Adrenal gland (tissue), 12 donors: ENCODE results near the gene ECT2L. TPM values are rescaled to one million over a fixed set of nuclear protein-coding genes. Genes with fewer than 3 reads are reported as not detected.
A peak's percentile ranks its signal among the peaks of the same experiment; 100 is the strongest.

ENCODE experiments used
- DNase-seq, 7 donors: peaks; one replicate each; pipeline ENCODE4 v3.0.0-alpha.2; 2019 to 2020
- H3K27ac ChIP-seq, 5 donors: fragments of 200-600 bp; sonication (generic) in 4 of 5; 1 replicate in 3 of 5; 2 replicates in 2 of 5; pipeline versions ENCODE4 v1.5.1 to v1.8.0; 2016 to 2020; ENCODE audit warnings: mild to moderate bottlenecking in 1 of 5
- H3K27me3 ChIP-seq: fragments of 200-600 bp; 2 replicates; pipeline ENCODE4 v1.8.0; 2021
- H3K36me3 ChIP-seq, 2 donors: fragments of 200-600 bp; replicated peaks in 1 of 2; 1 replicate in 1 of 2; 2 replicates in 1 of 2; pipeline versions ENCODE4 v1.5.1 to v1.8.0; 2018 to 2022
- H3K4me1 ChIP-seq, 2 donors: fragments of 200-600 bp; replicated peaks in 1 of 2; 1 replicate in 1 of 2; 2 replicates in 1 of 2; pipeline versions ENCODE4 v1.5.1 to v1.8.0; 2018 to 2021
- H3K4me3 ChIP-seq, 4 donors: fragments of 200-600 bp; sonication (generic) in 3 of 4; one replicate each; pipeline ENCODE4 v1.5.1; 2016 to 2018
- H3K9me3 ChIP-seq, 3 donors: fragments of 200-600 bp; sonication (generic) in 1 of 3; replicated peaks in 1 of 3; 1 replicate in 2 of 3; 2 replicates in 1 of 3; pipeline versions ENCODE4 v1.5.1 to v1.8.0; 2016 to 2021
- CTCF ChIP-seq, 6 experiments: fragments of 450-650 bp in 4 of 6; fragments of 200-600 bp in 2 of 6; sonication (generic) in 1 of 6; IDR thresholded peaks; 1 replicate in 5 of 6; 2 replicates in 1 of 6; pipeline versions ENCODE4 v1.5.1 to v1.8.0; 2016 to 2021; ENCODE audit warnings: antibody characterized with exemption in 6 of 6, mild to moderate bottlenecking in 2 of 6, moderate library complexity in 1 of 6
- POLR2A ChIP-seq, 2 donors: fragments of 450-650 bp; IDR thresholded peaks; one replicate each; pipeline ENCODE4 v1.6.1; 2017; ENCODE audit warnings: antibody characterized with exemption in 2 of 2, mild to moderate bottlenecking in 2 of 2, moderate library complexity in 1 of 2
- WGBS, 4 donors: extraction: QIAGEN DNeasy Blood & Tissue Kit in 2 of 4; methylation state at CpG; one replicate each; pipeline versions ENCODE4 v1.1.5 to v1.1.7; 2013 to 2017; 5-methylcytosine and 5-hydroxymethylcytosine counted together
- intact Hi-C, 2 donors: fragments of 100-400 bp; cut with DNase I; formaldehyde crosslinking; loops; one replicate each; pipeline versions ENCODE4 v1.14.1 to v1.15.0; 2022 to 2023
- polyA plus RNA-seq, 3 donors: library from polyadenylated mRNA; stranded (reverse); fragments of 200-250 nt in 2 of 3; fragments of 350-450 nt in 1 of 3; fragmentation: Illumina TruSeq in 1 of 3; extraction: RNeasy Lipid Tissue Mini Kit (QIAGEN cat#74804) in 1 of 3; gene quantifications; one replicate each; pipeline ENCODE4 v1.2.3, GENCODE V29; 2013 to 2014
- total RNA-seq, 9 donors: library from RNA; depleted of rRNA in 4 of 9; stranded (reverse); fragments of >200 nt in 4 of 9; fragments of 120-200 nt in 1 of 9; fragmentation: NEBNext Ultra II Directional in 1 of 9; extraction: Animal tissue kit (Norgen Biotek cat#: 25700) in 1 of 9; gene quantifications; one replicate each; pipeline versions ENCODE4 v1.1.0 to v1.2.4, GENCODE V29; 2013 to 2023
- donor health status: healthy with polysubstance abuse.
- donor health status: Bipolar disorder and iron deficiency.
- donor health status: DM: yes; HTN: yes; CAD: no.
- donor health status: DM: no; HTN: no; CAD: no.
- donor health status: DM: no; HTN: no; CAD: no.
- donor health status: DM: yes; HTN: yes; CAD: no.

Gene ECT2L
- total and polyA plus RNA-seq, 12 donors = 0.06 to 1.3 (median 0.20) TPM; not detected in 4

GRCh38 chr6:138773177-138774091 lies 22.5 kb upstream of the ECT2L start, which contains the start of gene CCDC28A:
TSS of gene CCDC28A (plus strand) at chr6:138773769. CDS start at chr6:138776121, 2,352 bp downstream.
- WGBS, 4 donors = 0 to 1% (median 0%) methylated on average over 40 to 47 of the region's 47 CpGs
- intact Hi-C loops = no loop called here
- TF ChIP-seq POLR2A (IDR thresholded peaks at IDR 0.05) (peak in 1 of 2 donors; percentile 73), CTCF (IDR thresholded peaks at IDR 0.05) (peak in 3 of 6 experiments; percentile 13 to 40 (median 24))

DNA sequence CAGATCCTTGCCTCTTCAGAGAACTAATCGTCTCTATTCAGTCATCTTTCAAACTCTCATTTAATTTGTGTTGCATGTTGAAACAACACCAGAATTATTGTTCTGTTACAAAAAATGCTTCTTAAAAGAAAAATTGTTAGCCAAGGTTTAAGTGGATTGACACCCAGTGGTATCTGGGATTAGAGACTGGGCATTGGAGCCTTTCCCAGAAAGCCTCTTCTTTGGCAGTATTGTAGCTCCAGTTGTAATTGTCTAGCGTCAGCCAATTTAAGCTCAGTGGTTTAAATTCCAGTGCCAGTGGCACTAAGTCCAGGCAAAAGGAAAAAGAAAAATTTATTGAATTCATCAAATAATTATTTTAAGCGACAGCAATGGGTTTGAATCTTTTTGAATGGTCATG lies 21.5 kb upstream of the ECT2L start:
- Histone ChIP-seq H3K9me3 (no peaks in the 10 kb centered on the region), H3K36me3 (peaks cover 0 to 6% of the 10 kb centered on the region in 2 donors), H3K27me3 (no peaks in the 10 kb centered on the region), H3K4me3 (peak overlapping the region; percentile 33 to 96 (median 81)), H3K27ac (peak overlapping the region in 4 of 5 donors; percentile 85 to 97 (median 92)), H3K4me1 (peaks cover 6 to 18% of the 10 kb centered on the region in 2 donors)
- intact Hi-C loops = no loop called here
- 19 to 25% (median 25%) methylated on average over 3 of the region's 3 CpGs for WGBS, 4 donors
- TF ChIP-seq CTCF (IDR thresholded peaks at IDR 0.05) (no peak), POLR2A (IDR thresholded peaks at IDR 0.05) (no peak)
- peak in 2 of 7 donors; percentile 18 to 43 for DNase-seq

More at GRCh38 chr6:138773177-138774091, 22.5 kb upstream of the ECT2L start, which contains the start of gene CCDC28A:
- Histone ChIP-seq H3K9me3 (no peaks in the 10 kb centered on the region), H3K4me1 (peaks cover 6 to 19% of the 10 kb centered on the region in 2 donors), H3K36me3 (peaks cover 0 to 6% of the 10 kb centered on the region in 2 donors), H3K27me3 (no peaks in the 10 kb centered on the region), H3K4me3 (peak within 1 kb of the TSS; percentile 33 to 96 (median 81)), H3K27ac (peak within 1 kb of the TSS; percentile 85 to 98 (median 96))
- peak; percentile 93 to 98 (median 96) for DNase-seq

DNA sequence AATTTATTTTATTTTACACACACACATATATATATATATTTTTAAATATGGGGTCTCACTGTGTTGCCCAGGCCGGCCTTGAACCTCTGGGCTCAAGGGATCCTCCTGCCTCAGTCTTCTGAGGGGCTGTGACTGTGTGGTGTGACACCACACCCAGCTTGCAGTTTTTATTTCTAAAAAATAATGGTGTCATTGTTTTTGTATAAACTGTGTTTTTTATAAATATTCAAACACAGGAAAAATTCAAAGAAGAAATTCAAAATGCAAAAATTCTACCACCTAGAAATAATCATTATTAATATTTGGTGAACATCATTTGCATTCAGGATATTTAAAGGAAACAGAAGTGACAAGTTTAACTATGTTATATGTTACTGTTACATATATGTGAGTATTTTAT lies 19.2 kb upstream of the ECT2L start:
- intact Hi-C loops = no loop called here
- DNase-seq = no peak
- Histone ChIP-seq H3K9me3 (no peaks in the 10 kb centered on the region), H3K4me3 (no peak overlapping the region), H3K36me3 (peaks cover 0 to 6% of the 10 kb centered on the region in 2 donors), H3K27ac (no peak overlapping the region), H3K4me1 (peaks cover 6 to 14% of the 10 kb centered on the region in 2 donors), H3K27me3 (no peaks in the 10 kb centered on the region)
- WGBS, 4 donors = 92 to 96% (median 94%) methylated on average over 1 of the region's 1 CpG
- TF ChIP-seq CTCF (IDR thresholded peaks at IDR 0.05) = no peak
- TF ChIP-seq POLR2A (IDR thresholded peaks at IDR 0.05) = no peak

DNA sequence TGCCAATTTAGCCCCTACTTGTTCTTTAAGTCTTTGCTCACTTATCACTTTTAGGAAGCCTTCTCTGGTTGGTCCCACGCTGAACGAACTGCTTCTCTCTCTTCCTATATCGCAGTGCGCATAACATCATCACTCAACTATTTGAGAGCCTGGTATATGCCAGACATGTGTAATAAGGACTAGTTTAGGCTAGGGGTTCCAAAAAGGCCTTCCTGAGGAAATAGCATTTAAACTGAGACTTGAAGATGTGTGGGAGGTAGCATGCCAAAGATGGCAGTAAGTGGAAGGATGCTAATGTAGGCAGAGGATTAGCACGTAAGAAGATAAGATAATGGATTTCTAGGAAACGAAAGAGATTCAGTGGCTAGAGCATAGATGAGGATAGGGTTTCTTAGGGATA lies 17.6 kb upstream of the ECT2L start:
- DNase-seq = no peak
- Histone ChIP-seq H3K27ac (no peak overlapping the region), H3K4me1 (peaks cover 6 to 7% of the 10 kb centered on the region in 2 donors), H3K27me3 (no peaks in the 10 kb centered on the region), H3K36me3 (peaks cover 0 to 6% of the 10 kb centered on the region in 2 donors), H3K4me3 (no peak overlapping the region), H3K9me3 (no peaks in the 10 kb centered on the region)
- 94 to 98% (median 96%) methylated on average over 6 of the region's 6 CpGs for WGBS, 4 donors
- intact Hi-C loops = no loop called here
- TF ChIP-seq POLR2A (IDR thresholded peaks at IDR 0.05) (no peak), CTCF (IDR thresholded peaks at IDR 0.05) (no peak)
